Upper lobe of right lung (tissue), 1 donor: ENCODE measurements around the gene CCDC127. TPM values are rescaled to one million over a fixed set of nuclear protein-coding genes. Genes with fewer than 3 reads are reported as not detected.
A peak's percentile ranks its signal among the peaks of the same experiment; 100 is the strongest.

Experiments
- ATAC-seq: fragments of 200-7000 bp; cut with Tn5 transposase; one replicate; pipeline ENCODE4 v1.9.1; 2020; ENCODE audit warnings: mild to moderate bottlenecking, moderate library complexity
- DNase-seq: peaks from one replicate; pipeline ENCODE4 v3.0.0-alpha.2; 2020
- H3K27ac ChIP-seq: fragments of 200-600 bp; one replicate; pipeline ENCODE4 v1.8.0; 2022
- H3K27me3 ChIP-seq: fragments of 200-600 bp; one replicate; pipeline ENCODE4 v1.8.0; 2022; ENCODE audit warnings: mild to moderate bottlenecking
- H3K36me3 ChIP-seq: fragments of 200-600 bp; one replicate; pipeline ENCODE4 v1.8.0; 2022
- H3K4me1 ChIP-seq: fragments of 200-600 bp; one replicate; pipeline ENCODE4 v1.8.0; 2022
- H3K4me3 ChIP-seq: fragments of 200-600 bp; one replicate; pipeline ENCODE4 v1.8.0; 2022; ENCODE audit warnings: mild to moderate bottlenecking
- H3K9me3 ChIP-seq: fragments of 200-600 bp; one replicate; pipeline ENCODE4 v1.8.0; 2022
- CTCF ChIP-seq: fragments of 200-600 bp; IDR thresholded peaks from one replicate; pipeline ENCODE4 v1.8.0; 2022; ENCODE audit warnings: antibody characterized with exemption
- intact Hi-C: fragments of 100-400 bp; cut with DNase I; formaldehyde crosslinking; loops from one replicate; pipeline ENCODE4 v1.11.0; 2022
- total RNA-seq: library from RNA; stranded (reverse); fragmentation: NEBNext Ultra II Directional; extraction: Animal tissue kit (Norgen Biotek cat#: 25700); gene quantifications from one replicate; pipeline ENCODE4 v1.2.1, GENCODE V29; 2021
- donor health status: DM: no; HTN: yes; CAD: no; lungs with severe emphysema.

CCDC127 gene
- total RNA-seq, 1 donor from 2014 or later, result 5.5 TPM

GRCh38 chr5:174291-174600, 43.7 kb downstream of the CCDC127 start:
- Histone ChIP-seq H3K9me3 (no peaks in the 10 kb centered on the region), H3K27me3 (no peaks in the 10 kb centered on the region), H3K27ac (no peak overlapping the region), H3K4me1 (peaks cover 3% of the 10 kb centered on the region), H3K4me3 (no peak overlapping the region), H3K36me3 (no peaks in the 10 kb centered on the region)
- DNase-seq (no peak), ATAC-seq (no peak)
- intact Hi-C loops, result no loop called here
- no peak for TF ChIP-seq CTCF

- TF ChIP-seq CTCF, result no peak
- H3K9me3 ChIP-seq, result no peaks in the 10 kb centered on the region
- peaks cover 8% of the 10 kb centered on the region for H3K4me1 ChIP-seq
- no peaks in the 10 kb centered on the region for H3K27me3 ChIP-seq
- no peak overlapping the region for H3K4me3 ChIP-seq
- ATAC-seq (no peak), DNase-seq (peak; percentile 61)
- intact Hi-C loops, result no loop called here
- H3K27ac ChIP-seq, result no peak overlapping the region
- H3K36me3 ChIP-seq, result no peaks in the 10 kb centered on the region
Measured at GRCh38 chr5:173392-174290, 44.3 kb downstream of the CCDC127 start.

GRCh38 chr5:172841-173251, 45.1 kb downstream of the CCDC127 start:
- peaks cover 8% of the 10 kb centered on the region for H3K4me1 ChIP-seq
- no peak for TF ChIP-seq CTCF
- ATAC-seq (no peak), DNase-seq (peak; percentile 22)
- H3K27me3 ChIP-seq, result no peaks in the 10 kb centered on the region
- H3K27ac ChIP-seq, result no peak overlapping the region
- H3K9me3 ChIP-seq, result no peaks in the 10 kb centered on the region
- no peaks in the 10 kb centered on the region for H3K36me3 ChIP-seq
- intact Hi-C loops, result no loop called here
- no peak overlapping the region for H3K4me3 ChIP-seq

GRCh38 chr5:172421-172820, 45.5 kb downstream of the CCDC127 start:
- H3K27me3 ChIP-seq, result no peaks in the 10 kb centered on the region
- no peak for ATAC-seq
- DNase-seq, result peak; percentile 40
- H3K36me3 ChIP-seq, result no peaks in the 10 kb centered on the region
- TF ChIP-seq CTCF, result no peak
- H3K4me1 ChIP-seq, result peaks cover 8% of the 10 kb centered on the region
- H3K4me3 ChIP-seq, result no peak overlapping the region
- no peak overlapping the region for H3K27ac ChIP-seq
- no peaks in the 10 kb centered on the region for H3K9me3 ChIP-seq
- intact Hi-C loops, result no loop called here

GRCh38 chr5:171801-172331, 46.1 kb downstream of the CCDC127 start:
- intact Hi-C loops, result no loop called here
- peaks cover 8% of the 10 kb centered on the region for H3K4me1 ChIP-seq
- H3K9me3 ChIP-seq, result no peaks in the 10 kb centered on the region
- H3K27me3 ChIP-seq, result no peaks in the 10 kb centered on the region
- H3K27ac ChIP-seq, result no peak overlapping the region
- peak; percentile 62 for DNase-seq
- H3K36me3 ChIP-seq, result no peaks in the 10 kb centered on the region
- TF ChIP-seq CTCF, result no peak
- H3K4me3 ChIP-seq, result no peak overlapping the region
- ATAC-seq, result no peak
